Amygdala (tissue), 56 donors: ENCODE measurements around the gene ZNF423.

Experiments
- DNase-seq, 56 donors: peaks; one replicate each; lab custom pipeline; 2025; lab: John Stamatoyannopoulos, UW

ZNF423 gene

GRCh38 chr16:49635009-49635350, 220.9 kb downstream of the ZNF423 start:
- no peak for DNase-seq

GRCh38 chr16:49634235-49635008, 221.5 kb downstream of the ZNF423 start:
- DNase-seq, result no peak

- DNase-seq, result no peak
These were observed 223.1 kb downstream of the ZNF423 start for GRCh38 chr16:49632795-49633184.

GRCh38 chr16:49632086-49632794, 223.7 kb downstream of the ZNF423 start:
- DNase-seq, result no peak

- DNase-seq, result peak in 2 of 56 donors; percentile 10 to 28
These were observed 224.5 kb downstream of the ZNF423 start for GRCh38 chr16:49631187-49632041.

- DNase-seq, result no peak
These were observed 225.1 kb downstream of the ZNF423 start for GRCh38 chr16:49630783-49631182.

GRCh38 chr16:49629851-49630250, 226.1 kb downstream of the ZNF423 start:
- DNase-seq, result no peak

GRCh38 chr16:49628148-49628547, 227.8 kb downstream of the ZNF423 start:
- DNase-seq, result no peak

GRCh38 chr16:49625311-49626065, 230.4 kb downstream of the ZNF423 start:
- no peak for DNase-seq

GRCh38 chr16:49623501-49624266, 232.2 kb downstream of the ZNF423 start:
- no peak for DNase-seq

- DNase-seq, result no peak
These were observed 233.2 kb downstream of the ZNF423 start for GRCh38 chr16:49622421-49623402.

GRCh38 chr16:49622084-49622390, 233.9 kb downstream of the ZNF423 start:
- DNase-seq, result no peak

GRCh38 chr16:49621241-49622083, 234.4 kb downstream of the ZNF423 start:
- no peak for DNase-seq

- no peak for DNase-seq
These were observed 235.1 kb downstream of the ZNF423 start for GRCh38 chr16:49620869-49621240.

- peak in 5 of 56 donors; percentile 11 to 32 (median 30) for DNase-seq
These were observed 235.6 kb downstream of the ZNF423 start for GRCh38 chr16:49620158-49620868.

- no peak for DNase-seq
These were observed 236.1 kb downstream of the ZNF423 start for GRCh38 chr16:49619811-49620157.

GRCh38 chr16:49618955-49619354, 237.0 kb downstream of the ZNF423 start:
- no peak for DNase-seq
